ENCODE measurements around the gene MRNIP. TPM values are rescaled to one million over a fixed set of nuclear protein-coding genes. Genes with fewer than 3 reads are reported as not detected.

The MRNIP gene
- total RNA-seq, 3 donors from 2014 or later: 14.9 to 16.1 (median 16.0) TPM

DNA sequence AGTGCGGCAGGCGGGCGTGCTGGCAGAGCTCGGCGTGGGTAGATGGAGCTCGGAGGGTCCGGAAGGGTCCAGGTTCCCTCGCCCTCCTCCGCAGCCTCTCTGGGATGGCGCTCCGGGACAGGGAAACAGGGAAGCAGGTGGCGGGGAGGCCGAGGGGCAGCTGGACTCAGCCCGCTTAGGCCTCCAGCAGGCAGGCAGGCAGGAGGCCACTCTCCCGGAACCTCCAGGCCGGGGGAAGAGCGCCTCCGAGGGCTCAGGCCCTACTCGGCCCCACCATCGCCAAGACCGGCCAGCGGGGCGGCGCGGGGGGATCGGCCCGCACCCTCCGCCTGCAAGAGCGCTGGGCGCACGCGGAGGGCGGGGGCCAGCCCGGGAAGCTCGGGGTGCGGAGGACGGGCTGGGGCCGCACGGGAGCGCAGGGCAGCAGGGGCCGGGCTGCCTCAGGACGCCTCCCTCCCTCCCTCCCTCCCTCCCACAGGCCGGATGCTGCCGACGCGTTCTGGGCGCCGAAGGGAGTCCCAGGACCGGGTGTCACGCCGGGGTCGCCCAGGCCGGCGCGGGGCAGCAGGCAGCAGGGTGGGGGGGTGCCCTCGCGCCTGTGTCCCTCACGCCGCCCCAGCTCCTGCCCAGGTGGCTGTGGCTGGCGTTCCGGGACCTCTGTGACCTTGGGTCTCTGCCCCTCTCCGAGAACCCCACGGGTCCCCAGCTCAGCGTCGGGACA is 52.9 kb downstream of the MRNIP start:
- ATAC-seq (peak; percentile 16 to 19), DNase-seq (no peak)
- Mint-ChIP-seq H3K36me3 (ENCODE audit: insufficient read depth) (peaks cover 2% of the 10 kb centered on the region), H3K4me3 (peak overlapping the region; percentile 86), H3K9me3 (no peaks in the 10 kb centered on the region), H3K4me1 (ENCODE audit: low read depth) (peaks cover 37% of the 10 kb centered on the region), H3K27me3 (ENCODE audit: low read depth) (no peaks in the 10 kb centered on the region)

DNA sequence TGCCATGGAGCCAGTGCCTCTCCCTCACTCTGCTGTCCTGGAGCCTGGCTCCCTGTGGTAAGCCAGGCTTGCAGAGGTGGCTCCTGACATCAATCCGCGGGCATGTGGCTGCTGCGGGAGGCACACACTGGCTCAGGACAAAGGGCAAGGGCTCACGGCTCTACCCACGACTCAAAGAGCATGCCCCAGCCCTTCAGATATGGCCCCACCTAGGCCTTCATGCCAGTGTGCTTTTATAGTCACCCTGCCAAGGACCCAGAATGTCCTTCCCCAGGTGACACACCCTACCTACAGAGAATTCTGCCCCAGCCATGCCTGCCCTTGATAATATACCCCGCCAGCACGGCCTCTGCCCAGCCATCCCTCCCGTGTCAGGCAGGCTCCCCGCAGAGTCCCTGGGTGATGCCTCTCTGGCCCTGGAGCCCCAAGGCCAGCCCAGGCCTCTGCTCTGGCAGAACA is 53.5 kb downstream of the MRNIP start:
- H3K9me3 Mint-ChIP-seq: no peaks in the 10 kb centered on the region

DNA sequence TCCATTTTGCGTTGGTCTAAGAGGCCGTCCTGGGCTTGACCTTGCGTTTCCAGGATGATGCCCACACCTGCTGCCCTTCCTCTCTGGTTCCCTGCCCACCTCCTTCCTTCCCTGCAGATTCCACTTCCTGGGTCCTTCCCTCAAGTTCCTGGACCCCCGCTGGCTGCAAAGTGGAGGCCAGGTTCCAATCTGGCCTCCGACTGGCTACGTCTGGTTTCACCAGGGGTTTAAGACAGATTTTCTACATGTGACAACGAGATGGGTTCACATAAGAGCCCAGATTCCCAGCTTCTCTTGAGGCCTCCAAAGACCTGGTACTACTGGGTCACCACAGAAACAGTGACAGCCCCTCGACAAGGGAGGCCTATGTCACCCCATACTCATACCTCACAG is 54.1 kb downstream of the MRNIP start:
- no peak for ATAC-seq
- Mint-ChIP-seq H3K4me3 (peak overlapping the region; percentile 86), H3K36me3 (ENCODE audit: insufficient read depth) (peaks cover 6% of the 10 kb centered on the region), H3K27me3 (ENCODE audit: low read depth) (no peaks in the 10 kb centered on the region), H3K4me1 (ENCODE audit: low read depth) (peaks cover 37% of the 10 kb centered on the region), H3K9me3 (no peaks in the 10 kb centered on the region)
- no peak for DNase-seq

More for the DNA sequence above, 53.5 kb downstream of the MRNIP start:
- no peak for ATAC-seq
- no peaks in the 10 kb centered on the region for H3K27me3 Mint-ChIP-seq (ENCODE audit: low read depth)
- DNase-seq: no peak
- peak overlapping the region; percentile 86 for H3K4me3 Mint-ChIP-seq
- peaks cover 2% of the 10 kb centered on the region for H3K36me3 Mint-ChIP-seq (ENCODE audit: insufficient read depth)
- peaks cover 37% of the 10 kb centered on the region for H3K4me1 Mint-ChIP-seq (ENCODE audit: low read depth)

DNA sequence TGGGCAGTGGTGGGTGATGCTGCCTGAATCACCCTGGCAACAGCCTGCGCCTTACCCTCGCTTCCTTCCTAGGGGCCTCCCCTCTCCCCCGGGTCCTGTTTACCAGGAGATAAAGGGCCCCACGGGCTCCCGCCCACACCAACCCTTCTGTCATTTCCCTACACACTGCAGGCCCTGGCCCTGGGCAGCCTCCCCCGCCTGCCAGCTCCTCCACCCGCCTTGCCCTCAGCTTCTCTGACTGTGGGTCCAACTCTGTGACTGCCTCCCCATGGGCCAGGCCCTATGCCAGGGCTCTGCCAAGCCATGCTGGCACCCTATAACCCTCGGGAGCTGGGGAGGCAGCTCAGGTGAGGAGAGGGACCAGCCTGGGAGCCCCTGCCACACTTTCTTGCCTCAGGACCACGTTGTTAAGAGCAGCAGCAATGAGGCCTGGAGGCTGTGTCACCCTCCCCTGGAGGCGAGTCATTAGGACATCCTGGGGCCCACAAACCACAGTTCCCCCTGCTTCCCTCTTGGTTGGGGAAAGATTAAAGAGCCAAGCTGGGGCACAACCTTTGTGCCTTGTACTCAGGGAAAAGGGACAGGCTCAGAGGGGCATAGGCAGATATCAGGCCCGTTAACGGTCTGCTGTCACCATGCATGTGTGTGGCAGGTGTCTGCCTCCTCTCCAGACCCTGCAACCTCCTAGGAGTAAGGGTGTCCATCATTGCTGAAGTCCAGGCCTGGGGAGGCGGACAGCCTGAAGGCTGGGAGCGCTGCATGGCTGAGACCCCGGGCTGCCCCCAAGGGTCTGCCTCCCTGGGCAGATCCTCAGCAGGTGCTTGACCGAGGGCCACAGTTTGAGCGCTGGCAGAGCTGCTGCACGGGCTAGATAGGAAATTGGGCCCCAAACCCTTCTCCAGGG is 54.7 kb downstream of the MRNIP start:
- ATAC-seq (peak; percentile 20 to 29), DNase-seq (no peak)
- Mint-ChIP-seq H3K36me3 (ENCODE audit: insufficient read depth) (peaks cover 10% of the 10 kb centered on the region), H3K9me3 (no peaks in the 10 kb centered on the region), H3K4me1 (ENCODE audit: low read depth) (peaks cover 37% of the 10 kb centered on the region), H3K27me3 (ENCODE audit: low read depth) (no peaks in the 10 kb centered on the region), H3K4me3 (peak overlapping the region; percentile 86)

DNA sequence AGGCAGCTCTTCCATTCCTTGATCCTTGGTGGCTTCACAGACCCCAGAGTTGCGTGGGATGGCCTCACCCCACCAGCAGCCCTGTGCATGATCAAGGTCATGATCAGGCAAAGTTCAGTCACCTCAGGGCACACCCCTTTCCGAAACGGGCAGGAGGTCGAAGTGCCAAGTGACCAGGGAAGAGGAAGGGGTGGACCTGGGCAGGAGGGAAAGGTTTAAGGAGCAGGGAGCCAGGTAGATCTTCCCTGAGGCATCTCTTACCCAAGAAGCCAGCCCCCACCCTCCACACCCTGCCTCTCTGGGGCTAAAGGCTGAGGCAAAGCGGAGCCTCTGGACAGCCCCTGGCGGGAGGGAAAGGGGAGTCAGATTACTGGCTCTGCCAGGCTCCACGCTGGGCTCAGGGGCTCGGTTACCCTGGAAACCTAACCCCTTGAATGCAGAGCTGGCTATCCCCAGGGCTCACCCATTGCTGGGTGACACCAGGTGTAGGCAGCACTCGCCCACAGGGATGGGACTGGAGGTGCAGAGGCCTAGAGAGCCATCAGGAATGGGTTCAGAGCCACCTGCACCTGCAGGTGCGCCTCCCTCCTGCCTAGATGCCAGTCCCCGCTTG is 55.6 kb downstream of the MRNIP start:
- H3K4me3 Mint-ChIP-seq: no peak overlapping the region
- DNase-seq: no peak
- no peaks in the 10 kb centered on the region for H3K27me3 Mint-ChIP-seq (ENCODE audit: low read depth)
- H3K36me3 Mint-ChIP-seq (ENCODE audit: insufficient read depth): peaks cover 10% of the 10 kb centered on the region
- H3K4me1 Mint-ChIP-seq (ENCODE audit: low read depth): peaks cover 34% of the 10 kb centered on the region
- no peak for ATAC-seq
- no peaks in the 10 kb centered on the region for H3K9me3 Mint-ChIP-seq

DNA sequence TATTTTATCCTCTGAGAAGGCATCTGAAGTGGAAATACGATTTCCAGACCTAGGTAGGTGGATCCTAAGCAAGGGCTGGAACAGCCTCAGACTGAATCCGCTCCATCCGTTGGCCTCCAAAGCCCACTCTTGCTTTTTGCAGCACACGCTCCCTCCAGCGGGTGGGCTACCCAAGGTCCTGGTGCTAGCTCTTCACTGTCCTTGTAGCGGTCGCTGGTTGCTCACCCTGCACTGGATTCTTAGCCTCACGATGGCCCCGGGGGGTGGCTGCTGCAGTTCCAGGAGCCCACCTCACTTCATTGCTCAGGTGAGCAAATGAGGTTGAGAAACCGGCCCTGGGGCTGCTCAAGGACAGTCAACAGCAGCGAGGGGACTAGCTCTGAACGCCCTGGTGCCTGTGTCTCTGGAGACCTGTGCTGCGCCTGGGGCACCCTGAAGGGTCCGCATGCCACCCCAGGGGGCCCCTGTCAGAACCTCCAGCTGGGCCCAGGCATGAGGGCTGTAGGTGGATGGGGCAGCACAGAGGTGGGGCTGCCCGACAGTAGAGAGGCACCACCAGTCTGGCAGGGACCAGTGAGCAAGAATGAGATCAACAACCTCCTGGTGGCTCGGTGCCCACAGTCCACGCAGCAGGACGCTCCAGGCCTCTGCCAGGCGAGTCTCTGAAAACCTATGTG is 56.3 kb downstream of the MRNIP start:
- Mint-ChIP-seq H3K36me3 (ENCODE audit: insufficient read depth) (peaks cover 10% of the 10 kb centered on the region), H3K4me3 (no peak overlapping the region)

DNA sequence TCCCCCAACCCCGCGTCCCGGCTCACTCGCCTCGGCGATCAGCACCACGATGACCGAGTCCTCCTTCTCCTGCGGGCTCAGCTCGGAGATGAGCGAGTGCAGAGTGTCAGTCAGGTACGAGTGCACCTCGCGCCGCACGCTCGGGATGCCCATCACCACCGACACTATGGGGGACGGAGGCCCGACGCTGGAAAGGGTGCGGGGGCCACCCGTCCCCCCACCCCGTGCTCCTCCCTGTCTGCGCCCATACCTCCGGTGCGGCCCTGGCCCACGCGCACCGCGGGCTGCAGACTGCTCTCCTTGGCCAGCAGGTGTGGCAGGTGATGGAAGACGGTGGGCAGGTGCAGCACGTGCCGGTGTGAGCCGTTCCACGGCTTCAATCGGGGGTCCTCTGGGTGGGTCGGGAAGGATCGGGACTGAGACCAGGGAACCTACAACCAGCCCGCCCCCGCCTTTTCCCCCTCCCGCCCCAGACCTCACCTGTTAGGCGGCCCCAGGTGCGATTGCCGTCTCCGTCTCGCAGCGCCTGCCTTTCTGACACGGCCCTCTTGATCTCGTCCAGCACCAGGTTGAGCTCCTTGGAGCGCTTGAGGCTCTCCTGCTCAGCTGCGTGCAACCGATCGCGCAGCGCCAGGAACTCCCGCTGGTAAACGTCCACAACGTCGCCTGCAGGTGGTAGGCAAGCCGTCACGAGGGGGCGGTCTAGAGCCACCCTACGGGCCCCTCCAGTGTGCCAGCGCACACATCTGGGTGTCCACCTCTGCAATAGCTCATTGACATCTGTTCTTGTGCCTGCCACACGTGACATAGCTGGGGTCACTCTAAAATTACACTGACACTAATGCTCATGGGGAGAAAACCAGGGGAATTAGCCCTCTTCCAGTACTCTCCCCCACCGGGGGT is 57.1 kb downstream of the MRNIP start:
- peak; percentile 88 for DNase-seq
- Mint-ChIP-seq H3K4me1 (ENCODE audit: low read depth) (peaks cover 39% of the 10 kb centered on the region), H3K9me3 (no peaks in the 10 kb centered on the region), H3K4me3 (no peak overlapping the region), H3K36me3 (ENCODE audit: insufficient read depth) (peaks cover 10% of the 10 kb centered on the region), H3K27me3 (ENCODE audit: low read depth) (no peaks in the 10 kb centered on the region)
- peak; percentile 44 to 51 for ATAC-seq

More for the DNA sequence above, 56.3 kb downstream of the MRNIP start:
- no peaks in the 10 kb centered on the region for H3K27me3 Mint-ChIP-seq (ENCODE audit: low read depth)
- DNase-seq (no peak), ATAC-seq (no peak)
- H3K4me1 Mint-ChIP-seq (ENCODE audit: low read depth): peaks cover 33% of the 10 kb centered on the region
- no peaks in the 10 kb centered on the region for H3K9me3 Mint-ChIP-seq

DNA sequence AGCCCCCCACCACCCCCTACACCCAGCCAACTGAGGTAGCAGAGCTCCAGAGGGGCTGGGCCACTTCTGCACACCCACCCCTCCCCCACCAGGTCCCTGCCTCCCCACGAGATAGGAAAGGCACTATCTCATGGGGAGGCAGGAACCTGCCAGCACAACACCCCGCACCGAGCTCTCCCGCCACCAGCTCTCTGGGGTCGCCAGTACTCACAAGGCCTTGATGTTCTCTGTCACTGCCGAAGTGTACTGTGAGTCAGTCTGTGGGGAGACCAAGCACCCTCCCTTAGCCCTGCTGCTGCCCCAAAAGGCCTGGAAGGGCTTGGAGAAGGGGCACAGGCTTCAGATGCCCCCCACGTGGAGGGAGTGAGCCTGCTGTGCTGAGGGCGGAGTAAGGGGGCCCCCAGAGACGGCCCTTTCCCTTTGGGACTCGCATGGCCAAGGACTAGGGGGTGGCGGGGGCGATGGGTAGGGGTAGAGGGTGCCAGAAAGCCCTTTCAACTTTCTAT is 57.9 kb downstream of the MRNIP start:
- H3K4me1 Mint-ChIP-seq (ENCODE audit: low read depth): peaks cover 39% of the 10 kb centered on the region
- H3K9me3 Mint-ChIP-seq: no peaks in the 10 kb centered on the region
- ATAC-seq (no peak), DNase-seq (no peak)
- no peak overlapping the region for H3K4me3 Mint-ChIP-seq
- peaks cover 10% of the 10 kb centered on the region for H3K36me3 Mint-ChIP-seq (ENCODE audit: insufficient read depth)
- no peaks in the 10 kb centered on the region for H3K27me3 Mint-ChIP-seq (ENCODE audit: low read depth)

DNA sequence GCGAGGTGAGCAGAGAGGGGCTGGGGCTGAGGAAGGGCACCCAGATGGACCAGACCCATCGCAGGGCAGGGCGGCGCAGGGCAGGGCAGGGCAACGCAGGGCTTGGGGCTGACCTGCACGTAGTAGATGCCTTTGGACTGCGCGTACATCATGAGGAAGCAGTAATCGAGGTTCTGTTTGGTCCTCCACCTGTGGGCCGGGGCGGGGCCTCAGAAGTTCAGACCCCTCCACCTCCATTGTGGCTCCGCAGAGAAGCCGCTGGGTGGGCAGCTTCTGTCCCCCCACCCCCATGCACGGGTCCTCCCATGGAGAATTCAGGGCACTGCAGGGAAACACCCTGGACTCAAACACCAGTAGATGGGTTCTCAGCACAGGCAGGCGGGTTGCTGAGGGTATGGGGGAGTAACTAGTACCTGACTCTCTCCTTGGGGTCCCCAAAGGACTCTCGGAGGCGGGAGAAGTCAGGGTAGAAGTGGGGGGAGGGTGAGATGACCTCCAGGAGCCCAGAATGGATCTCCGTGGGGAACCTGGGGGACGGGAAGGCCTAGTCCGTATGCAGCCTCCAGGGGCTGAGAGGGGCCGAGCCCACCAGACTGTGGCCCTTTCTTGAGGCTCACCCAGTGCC is 58.4 kb downstream of the MRNIP start:
- Mint-ChIP-seq H3K4me1 (ENCODE audit: low read depth) (peaks cover 36% of the 10 kb centered on the region), H3K27me3 (ENCODE audit: low read depth) (no peaks in the 10 kb centered on the region), H3K4me3 (no peak overlapping the region), H3K36me3 (ENCODE audit: insufficient read depth) (peaks cover 10% of the 10 kb centered on the region), H3K9me3 (no peaks in the 10 kb centered on the region)
- no peak for DNase-seq
- no peak for ATAC-seq

DNA sequence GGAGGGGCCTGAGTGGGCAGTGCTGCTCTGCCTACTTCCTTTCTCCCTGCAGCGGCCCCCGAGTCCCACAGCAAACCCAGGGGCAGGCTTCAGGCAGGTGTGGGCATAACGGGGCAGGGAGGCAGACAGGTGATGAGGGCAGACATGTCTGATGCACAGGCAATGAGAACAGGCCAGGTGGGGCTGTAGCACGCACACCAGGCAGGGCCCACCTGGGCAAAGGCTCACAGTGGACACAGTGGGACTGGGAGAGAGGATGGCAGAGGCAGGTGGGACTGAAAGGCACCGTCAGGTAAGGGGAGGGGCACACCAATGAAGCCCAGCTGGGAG is 59.0 kb downstream of the MRNIP start:
- Mint-ChIP-seq H3K9me3 (no peaks in the 10 kb centered on the region), H3K4me3 (no peak overlapping the region), H3K27me3 (ENCODE audit: low read depth) (no peaks in the 10 kb centered on the region), H3K36me3 (ENCODE audit: insufficient read depth) (peaks cover 10% of the 10 kb centered on the region), H3K4me1 (ENCODE audit: low read depth) (peaks cover 36% of the 10 kb centered on the region)
- no peak for DNase-seq
- no peak for ATAC-seq

DNA sequence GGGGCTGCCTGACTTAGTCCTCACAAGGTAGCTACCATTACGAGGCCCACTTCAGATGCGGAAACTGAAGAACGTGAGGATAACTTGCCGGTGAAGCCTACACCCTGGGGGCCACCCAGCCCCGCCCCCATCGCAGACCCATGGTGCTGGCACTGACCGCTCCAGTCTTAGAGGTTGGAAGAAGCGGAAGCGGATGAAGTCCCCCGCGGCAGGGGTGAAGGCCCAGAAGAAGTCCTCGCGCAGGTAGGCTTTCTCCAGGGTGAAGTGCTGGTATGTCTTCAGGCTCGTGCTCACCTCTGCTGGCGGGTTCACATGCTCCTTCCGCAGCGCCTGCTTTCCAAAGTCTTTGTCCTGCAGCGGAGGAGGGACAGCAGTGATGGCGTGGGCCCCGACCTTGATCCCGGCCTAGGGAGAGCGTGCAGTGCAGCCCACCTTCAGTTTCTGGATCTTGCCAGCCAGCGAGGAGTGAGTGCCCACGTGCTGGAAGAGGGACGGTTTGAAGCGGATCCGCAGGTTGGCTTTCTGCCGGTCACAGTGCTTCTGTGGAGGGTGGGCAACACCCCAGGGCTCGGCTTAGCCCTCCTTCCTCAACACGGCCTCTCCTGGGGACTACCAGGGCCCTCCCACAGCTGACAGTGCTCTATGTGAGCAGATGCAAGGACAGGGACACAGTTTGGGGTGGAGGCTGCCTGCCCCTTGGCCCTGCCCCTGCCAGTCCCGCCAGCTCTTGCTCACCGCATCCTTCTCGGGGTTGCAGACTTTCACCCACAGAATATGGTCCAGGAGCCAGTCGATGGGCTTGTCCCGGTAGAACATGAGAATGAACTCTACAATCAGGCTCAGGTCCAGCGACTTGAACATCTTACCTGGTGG is 59.6 kb downstream of the MRNIP start:
- H3K4me3 Mint-ChIP-seq: no peak overlapping the region
- no peaks in the 10 kb centered on the region for H3K9me3 Mint-ChIP-seq
- peaks cover 36% of the 10 kb centered on the region for H3K4me1 Mint-ChIP-seq (ENCODE audit: low read depth)
- no peak for ATAC-seq
- no peak for DNase-seq
- peaks cover 10% of the 10 kb centered on the region for H3K36me3 Mint-ChIP-seq (ENCODE audit: insufficient read depth)
- no peaks in the 10 kb centered on the region for H3K27me3 Mint-ChIP-seq (ENCODE audit: low read depth)

DNA sequence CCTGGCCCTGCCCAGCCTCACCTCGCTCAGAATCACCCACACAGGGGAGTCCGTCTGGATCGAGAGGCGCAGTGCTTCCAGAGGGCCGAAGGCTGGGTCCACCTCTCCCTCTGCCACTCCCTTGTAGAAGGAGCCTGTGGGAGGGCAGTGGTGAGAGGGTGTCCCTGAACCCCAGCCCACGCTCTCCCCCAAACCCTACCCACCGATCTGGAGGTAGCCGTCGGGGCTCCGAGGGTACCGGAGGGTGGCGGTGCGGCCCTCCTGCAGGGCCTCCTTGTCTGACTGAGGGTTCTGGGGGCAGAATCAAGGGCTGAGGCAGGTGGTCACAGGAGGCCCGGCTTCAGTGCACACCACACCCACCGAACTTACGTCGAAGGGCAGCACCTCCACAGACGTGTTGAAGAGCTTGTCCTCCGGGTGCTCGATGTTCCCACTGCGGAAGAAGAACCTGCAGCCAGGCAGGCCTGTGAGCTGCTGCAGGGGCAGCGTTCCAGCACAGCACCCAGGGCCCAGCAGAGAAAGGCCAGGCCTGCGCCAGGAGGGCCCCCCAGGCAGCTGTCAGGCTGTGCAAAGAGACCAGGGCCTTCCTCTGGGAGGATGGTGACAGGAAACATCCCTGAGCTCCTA is 60.4 kb downstream of the MRNIP start:
- no peaks in the 10 kb centered on the region for H3K9me3 Mint-ChIP-seq
- ATAC-seq: no peak
- H3K36me3 Mint-ChIP-seq (ENCODE audit: insufficient read depth): peaks cover 10% of the 10 kb centered on the region
- no peak for DNase-seq
- peaks cover 37% of the 10 kb centered on the region for H3K4me1 Mint-ChIP-seq (ENCODE audit: low read depth)
- H3K4me3 Mint-ChIP-seq: no peak overlapping the region
- H3K27me3 Mint-ChIP-seq (ENCODE audit: low read depth): no peaks in the 10 kb centered on the region

Measured in activated T-cell treated with anti-CD3 and anti-CD28 coated beads, Interleukin-2, amount 50 U/mL, for 4 hours (primary cell).